ENCODE data around the gene SUSD3. TPM values are rescaled to one million over a fixed set of nuclear protein-coding genes. Genes with fewer than 3 reads are reported as not detected.
"Not testable (repeated sequence)": the region's sequence is repeated elsewhere in the genome, so short reads cannot be mapped to it uniquely, and the experiment has no call there.

SUSD3 gene
- total RNA-seq, 4 donors from 2014 or later = 2.8 to 8.1 (median 5.6) TPM

DNA sequence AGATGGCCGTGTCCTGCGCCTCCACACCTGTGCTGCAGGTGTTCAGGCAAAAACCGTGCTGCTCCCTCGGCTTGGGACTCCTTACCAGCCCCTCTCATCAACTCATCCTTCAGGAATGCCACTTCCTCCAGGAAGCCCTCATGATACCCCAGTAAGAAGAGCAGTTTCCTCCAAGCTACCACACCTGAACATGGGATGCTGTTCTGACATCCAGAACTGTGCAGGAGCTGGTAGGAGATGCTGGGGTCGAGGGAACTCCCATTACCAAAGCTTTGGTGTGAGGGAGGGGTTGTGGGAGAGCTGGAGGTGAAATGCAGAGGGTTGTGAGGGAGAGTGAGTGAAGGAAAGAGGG lies 56.5 kb downstream of the SUSD3 start:
- intact Hi-C loops (cut with DNase I; ENCODE audit: low total_unique reads) = no loop called here
- no peak for DNase-seq (ENCODE audit: low spot score in 2 of 2)
- TF ChIP-seq, protein P1, sequence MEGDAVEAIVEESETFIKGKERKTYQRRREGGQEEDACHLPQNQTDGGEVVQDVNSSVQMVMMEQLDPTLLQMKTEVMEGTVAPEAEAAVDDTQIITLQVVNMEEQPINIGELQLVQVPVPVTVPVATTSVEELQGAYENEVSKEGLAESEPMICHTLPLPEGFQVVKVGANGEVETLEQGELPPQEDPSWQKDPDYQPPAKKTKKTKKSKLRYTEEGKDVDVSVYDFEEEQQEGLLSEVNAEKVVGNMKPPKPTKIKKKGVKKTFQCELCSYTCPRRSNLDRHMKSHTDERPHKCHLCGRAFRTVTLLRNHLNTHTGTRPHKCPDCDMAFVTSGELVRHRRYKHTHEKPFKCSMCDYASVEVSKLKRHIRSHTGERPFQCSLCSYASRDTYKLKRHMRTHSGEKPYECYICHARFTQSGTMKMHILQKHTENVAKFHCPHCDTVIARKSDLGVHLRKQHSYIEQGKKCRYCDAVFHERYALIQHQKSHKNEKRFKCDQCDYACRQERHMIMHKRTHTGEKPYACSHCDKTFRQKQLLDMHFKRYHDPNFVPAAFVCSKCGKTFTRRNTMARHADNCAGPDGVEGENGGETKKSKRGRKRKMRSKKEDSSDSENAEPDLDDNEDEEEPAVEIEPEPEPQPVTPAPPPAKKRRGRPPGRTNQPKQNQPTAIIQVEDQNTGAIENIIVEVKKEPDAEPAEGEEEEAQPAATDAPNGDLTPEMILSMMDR (IDR thresholded peaks at IDR 0.05) = no peak
- TF ChIP-seq POLR2A (IDR thresholded peaks at IDR 0.05) = no peak
- no peak overlapping the region for H3K4me3 ChIP-seq (ENCODE audit: low read depth, poor library complexity, severe bottlenecking)
- WGBS, 2 donors = 77 to 82% methylated on average over 5 of the region's 5 CpGs

DNA sequence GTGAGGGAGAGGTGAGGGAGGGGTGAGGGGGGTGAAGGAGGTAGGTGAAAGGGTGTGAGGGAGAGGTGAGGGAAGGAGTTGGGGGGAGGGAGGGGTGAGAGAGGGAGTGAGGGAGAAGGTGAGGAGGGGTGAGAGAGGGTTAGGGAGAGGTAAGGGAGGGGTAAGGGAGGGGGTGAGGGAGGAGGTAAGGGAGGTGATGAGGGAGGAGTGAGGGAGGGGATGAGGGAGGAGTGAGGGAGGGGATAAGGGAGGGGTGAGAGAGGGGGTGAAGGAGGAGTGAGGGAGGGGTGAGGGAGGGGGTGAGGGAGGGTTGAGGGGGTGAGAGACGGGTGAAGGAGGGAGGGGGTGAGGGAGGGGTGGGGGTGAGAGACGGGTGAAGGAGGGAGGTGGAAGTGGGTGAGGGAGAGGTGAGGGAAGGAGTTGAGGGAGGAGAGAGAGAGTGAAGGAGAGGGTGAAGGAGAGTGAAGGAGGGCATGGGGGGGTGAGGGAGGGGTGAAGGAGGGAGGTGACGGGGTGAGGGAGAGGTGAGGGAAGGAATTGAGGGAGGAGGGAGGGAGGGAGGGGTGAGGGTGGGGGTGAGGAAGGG lies 57.1 kb downstream of the SUSD3 start:
- TF ChIP-seq, protein P1 (IDR thresholded peaks at IDR 0.05) = no peak
- TF ChIP-seq POLR2A (IDR thresholded peaks at IDR 0.05) = no peak
- H3K4me3 ChIP-seq (ENCODE audit: low read depth, poor library complexity, severe bottlenecking) = no peak overlapping the region
- intact Hi-C loops (cut with DNase I; ENCODE audit: low total_unique reads) = no loop called here
- WGBS, 2 donors = 35 to 43% methylated on average over 2 to 3 of the region's 3 CpGs
- peak in 1 of 2 donors; percentile 42 for DNase-seq (ENCODE audit: low spot score in 2 of 2)

DNA sequence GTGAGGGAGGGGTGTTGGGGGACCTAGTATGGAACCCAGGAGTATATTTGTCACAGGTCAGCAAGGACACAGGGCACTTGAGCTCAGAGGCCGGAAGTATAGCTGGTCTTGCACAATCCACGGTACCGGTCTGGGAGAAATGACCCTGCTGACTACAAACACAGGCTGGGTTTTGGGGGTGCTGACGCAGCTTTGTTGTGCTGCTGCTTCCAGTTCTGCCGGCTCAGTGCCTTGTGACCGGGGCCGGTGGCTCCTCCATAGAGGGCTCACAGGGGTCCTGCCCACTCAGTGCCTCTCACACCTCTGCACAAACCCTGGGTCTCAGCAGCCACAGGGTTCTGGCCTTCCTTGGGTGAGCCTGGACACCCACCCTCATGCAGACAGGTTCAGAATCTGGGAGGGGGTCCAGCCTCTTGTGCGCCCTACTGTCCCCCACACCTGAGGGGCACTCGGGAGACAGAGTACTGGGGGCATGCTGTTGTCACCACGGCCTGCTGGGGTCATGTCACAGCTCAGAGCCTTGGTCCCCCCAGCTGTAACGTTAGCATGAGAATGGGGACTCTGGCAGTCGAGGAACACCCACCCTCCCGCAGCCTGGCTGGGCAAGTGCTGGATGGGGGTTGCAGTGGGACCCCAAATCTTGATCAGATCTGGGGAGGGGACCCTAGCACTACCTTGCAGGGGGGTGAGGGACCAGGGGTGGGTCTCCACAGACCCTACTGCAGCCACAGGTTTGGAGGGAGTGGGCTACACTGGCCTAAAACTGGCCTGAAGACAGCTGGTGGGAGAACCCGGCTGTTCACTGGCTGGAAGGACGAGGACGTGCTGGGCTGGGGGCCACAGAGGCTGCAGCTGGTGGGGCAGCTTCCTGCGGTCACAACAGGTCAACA lies 57.8 kb downstream of the SUSD3 start:
- intact Hi-C loops (cut with DNase I; ENCODE audit: low total_unique reads) = no loop called here
- WGBS, 2 donors = 74 to 78% methylated on average over 14 to 16 of the region's 17 CpGs
- H3K4me3 ChIP-seq (ENCODE audit: low read depth, poor library complexity, severe bottlenecking) = no peak overlapping the region
- TF ChIP-seq POLR2A (IDR thresholded peaks at IDR 0.05) = no peak
- TF ChIP-seq, protein P1 (IDR thresholded peaks at IDR 0.05) = no peak
- DNase-seq (ENCODE audit: low spot score in 2 of 2) = peak; percentile 80 to 94

DNA sequence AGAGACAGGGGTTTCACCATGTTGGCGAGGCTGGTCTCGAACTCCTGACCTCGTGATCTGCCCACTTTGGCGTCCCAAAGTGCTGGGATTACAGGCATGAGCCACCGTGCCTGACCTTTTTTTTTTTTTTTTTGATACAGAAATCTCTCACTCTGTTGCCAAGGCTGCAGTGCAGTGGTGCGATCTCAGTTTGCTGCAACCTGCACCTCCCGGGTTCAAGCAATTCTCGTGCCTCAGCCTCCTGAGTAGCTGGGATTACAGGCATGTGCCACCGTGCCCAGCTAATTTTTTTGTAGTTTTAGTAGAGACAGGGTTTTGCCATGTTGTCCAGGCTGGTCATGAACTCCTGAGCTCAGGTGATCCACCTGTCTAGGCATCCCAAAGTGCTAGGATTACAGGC lies 59.0 kb downstream of the SUSD3 start:
- peak in 1 of 2 donors; percentile 59 for DNase-seq (ENCODE audit: low spot score in 2 of 2)
- H3K4me3 ChIP-seq (ENCODE audit: low read depth, poor library complexity, severe bottlenecking); intact Hi-C loops (cut with DNase I; ENCODE audit: low total_unique reads): not testable (repeated sequence)
- 86 to 87% methylated on average over 9 of the region's 9 CpGs for WGBS, 2 donors

DNA sequence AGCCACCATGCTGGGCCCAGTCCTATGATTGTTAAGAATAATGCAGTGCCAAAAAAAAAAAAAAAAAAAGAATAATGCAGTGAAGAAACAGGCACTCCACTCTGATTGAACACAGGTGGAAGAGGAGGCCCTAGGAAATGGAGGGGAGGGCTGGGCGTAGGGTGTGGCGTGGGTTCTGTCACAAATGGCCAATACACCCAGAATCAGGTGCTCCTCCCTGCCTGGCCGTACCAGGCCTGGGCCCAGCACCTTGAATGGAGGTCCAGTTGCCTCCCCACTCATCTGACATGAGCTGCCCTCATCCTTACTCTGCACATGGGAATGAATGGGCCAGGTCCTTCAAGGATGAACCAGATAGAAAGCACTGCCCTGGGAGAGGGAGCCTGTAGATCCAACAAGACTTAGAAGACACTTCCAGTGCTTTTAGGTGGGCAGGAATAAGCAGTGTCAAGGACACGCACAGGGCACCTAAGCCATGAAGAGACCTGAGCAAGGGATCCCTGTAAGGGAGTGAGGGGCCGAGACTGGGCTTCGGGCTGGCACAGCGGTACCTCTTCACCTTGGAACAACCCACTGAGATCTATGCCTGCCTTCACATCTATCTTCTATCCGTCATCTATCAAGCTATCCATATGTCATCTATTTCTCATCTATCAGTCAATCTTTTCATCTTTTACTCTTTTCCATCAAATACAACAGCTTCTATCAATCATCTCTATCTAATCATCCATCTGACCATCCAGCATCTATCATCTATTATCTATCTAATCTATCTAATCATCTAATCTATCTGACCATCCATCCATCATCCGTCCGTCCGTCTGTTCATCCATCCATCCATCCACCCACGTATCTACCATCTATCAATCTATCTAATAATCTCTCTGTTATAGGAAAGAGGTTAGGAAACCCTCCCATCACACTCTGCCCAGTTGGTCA lies 59.7 kb downstream of the SUSD3 start:
- WGBS, 2 donors = 91 to 92% methylated on average over 12 of the region's 12 CpGs
- intact Hi-C loops (cut with DNase I; ENCODE audit: low total_unique reads) = no loop called here

More for the DNA sequence above, 59.7 kb downstream of the SUSD3 start:
- TF ChIP-seq, protein P1 (IDR thresholded peaks at IDR 0.05) = no peak
- no peak for TF ChIP-seq POLR2A (IDR thresholded peaks at IDR 0.05)
- DNase-seq (ENCODE audit: low spot score in 2 of 2) = peak in 1 of 2 donors; percentile 75
- H3K4me3 ChIP-seq (ENCODE audit: low read depth, poor library complexity, severe bottlenecking) = no peak overlapping the region
